Hepatocyte (in vitro differentiated cells): Measurements from ENCODE around the gene PROK2.

Experiments
- EZH2phosphoT487 ChIP-seq: fragments of 200-600 bp; sonication (generic); IDR thresholded peaks from one replicate; pipeline ENCODE4 v1.6.1; 2018; ENCODE audit warnings: antibody characterized with exemption, mild to moderate bottlenecking, low read depth, moderate library complexity; ENCODE audit not compliant: unreplicated experiment, severe bottlenecking
- TF ChIP-seq, protein P1 (sequence below): fragments of 200-600 bp; sonication (generic); IDR thresholded peaks from 2 replicates; pipeline ENCODE4 v1.5.1; 2016; ENCODE audit warnings: antibody characterized with exemption, mild to moderate bottlenecking; ENCODE audit not compliant: poor library complexity

DNA sequence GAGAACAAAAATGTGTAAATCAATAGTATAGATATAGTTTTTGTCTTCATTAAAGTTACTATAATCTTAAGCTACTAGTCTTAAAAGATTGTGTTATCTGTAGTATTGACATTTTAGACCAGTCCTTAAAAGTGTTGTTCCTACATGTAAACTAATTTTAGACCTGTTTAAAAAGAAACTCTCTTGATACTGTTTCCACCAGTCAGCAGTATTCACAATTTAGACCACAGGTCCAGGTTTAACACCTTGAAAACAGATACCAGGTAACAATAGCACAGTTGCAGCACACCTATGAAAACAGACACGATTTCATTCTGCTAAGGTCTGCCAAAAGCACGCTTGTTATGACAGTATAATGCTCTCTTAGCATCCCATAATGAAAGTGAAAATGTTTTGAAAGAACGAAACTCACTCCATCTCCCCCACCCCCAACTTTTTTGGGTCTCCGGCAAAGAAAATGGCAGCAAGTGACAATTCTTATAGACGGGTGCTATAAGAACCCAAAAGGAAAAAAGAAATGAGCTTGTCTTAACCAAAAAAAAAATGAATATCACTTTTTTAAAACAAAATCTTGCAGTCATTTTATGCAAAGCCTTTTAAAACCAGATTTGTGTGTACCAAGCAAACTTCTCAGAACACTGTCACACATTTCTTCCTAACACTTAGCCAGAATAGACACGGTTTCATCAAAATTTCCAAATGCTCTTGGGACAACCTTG lies 61.3 kb downstream of the PROK2 start:
- TF ChIP-seq, protein P1, sequence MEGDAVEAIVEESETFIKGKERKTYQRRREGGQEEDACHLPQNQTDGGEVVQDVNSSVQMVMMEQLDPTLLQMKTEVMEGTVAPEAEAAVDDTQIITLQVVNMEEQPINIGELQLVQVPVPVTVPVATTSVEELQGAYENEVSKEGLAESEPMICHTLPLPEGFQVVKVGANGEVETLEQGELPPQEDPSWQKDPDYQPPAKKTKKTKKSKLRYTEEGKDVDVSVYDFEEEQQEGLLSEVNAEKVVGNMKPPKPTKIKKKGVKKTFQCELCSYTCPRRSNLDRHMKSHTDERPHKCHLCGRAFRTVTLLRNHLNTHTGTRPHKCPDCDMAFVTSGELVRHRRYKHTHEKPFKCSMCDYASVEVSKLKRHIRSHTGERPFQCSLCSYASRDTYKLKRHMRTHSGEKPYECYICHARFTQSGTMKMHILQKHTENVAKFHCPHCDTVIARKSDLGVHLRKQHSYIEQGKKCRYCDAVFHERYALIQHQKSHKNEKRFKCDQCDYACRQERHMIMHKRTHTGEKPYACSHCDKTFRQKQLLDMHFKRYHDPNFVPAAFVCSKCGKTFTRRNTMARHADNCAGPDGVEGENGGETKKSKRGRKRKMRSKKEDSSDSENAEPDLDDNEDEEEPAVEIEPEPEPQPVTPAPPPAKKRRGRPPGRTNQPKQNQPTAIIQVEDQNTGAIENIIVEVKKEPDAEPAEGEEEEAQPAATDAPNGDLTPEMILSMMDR = no peak
- TF ChIP-seq EZH2phosphoT487 = no peak
